RWPE2 (cell line): ENCODE measurements around the gene ZNF853.
A peak's percentile ranks its signal among the peaks of the same experiment; 100 is the strongest.

Experiments used
- ATAC-seq: fragments of 200-7000 bp; cut with Tn5 transposase; 3 replicates; pipeline ENCODE4 v1.9.1; 2021; ENCODE audit warnings: low read depth
- DNase-seq: peaks from one replicate; pipeline ENCODE4 v3.0.0-alpha.2; 2020; ENCODE audit warnings: low spot score
- H3K27ac ChIP-seq: fragments of 450-650 bp; 2 replicates; pipeline ENCODE4 v1.5.1; 2017; ENCODE audit warnings: mild to moderate bottlenecking; ENCODE audit not compliant: poor library complexity, severe bottlenecking
- H3K27me3 ChIP-seq: fragments of 250-450 bp; sonication (Bioruptor Pico); 2 replicates; pipeline ENCODE4 v1.5.1; 2021; ENCODE audit warnings: mild to moderate bottlenecking, moderate library complexity; ENCODE audit not compliant: insufficient read depth, poor library complexity, severe bottlenecking
- H3K36me3 ChIP-seq: fragments of 250-450 bp; sonication (Bioruptor Pico); 2 replicates; pipeline ENCODE4 v1.5.1; 2020; ENCODE audit warnings: low read depth, mild to moderate bottlenecking, moderate library complexity
- H3K4me1 ChIP-seq: fragments of 250-450 bp; sonication (Bioruptor Pico); 2 replicates; pipeline ENCODE4 v1.5.1; 2021; ENCODE audit warnings: mild to moderate bottlenecking, moderate library complexity; ENCODE audit not compliant: insufficient read depth, poor library complexity, severe bottlenecking
- H3K4me3 ChIP-seq: fragments of 250-450 bp; sonication (Bioruptor Pico); 2 replicates; pipeline ENCODE4 v1.5.1; 2021; ENCODE audit warnings: mild to moderate bottlenecking, moderate library complexity; ENCODE audit not compliant: severe bottlenecking
- H3K9me3 ChIP-seq: fragments of 250-450 bp; sonication (Bioruptor Pico); 2 replicates; pipeline ENCODE4 v1.5.1; 2021; ENCODE audit warnings: mild to moderate bottlenecking, moderate library complexity; ENCODE audit not compliant: severe bottlenecking
- TF ChIP-seq, protein P1 (sequence below): fragments of 450-650 bp; IDR thresholded peaks from one replicate; pipeline ENCODE4 v1.5.1; 2017; ENCODE audit warnings: mild to moderate bottlenecking, moderate library complexity; ENCODE audit not compliant: poor library complexity, severe bottlenecking

ZNF853 gene

GRCh38 chr7:6589829-6590644, 25.4 kb upstream of the ZNF853 start, which contains the start of gene INTS15:
TSS of gene INTS15 (plus strand) at chr7:6590021. CDS start at chr7:6590284, 263 bp downstream.
- no peaks in the 10 kb centered on the region for H3K27me3 ChIP-seq
- H3K4me1 ChIP-seq: no peaks in the 10 kb centered on the region
- H3K4me3 ChIP-seq: peak within 1 kb of the TSS; percentile 95
- H3K27ac ChIP-seq: peak within 1 kb of the TSS; percentile 47
- H3K36me3 ChIP-seq: peaks cover 74% of the 10 kb centered on the region
- TF ChIP-seq, protein P1, sequence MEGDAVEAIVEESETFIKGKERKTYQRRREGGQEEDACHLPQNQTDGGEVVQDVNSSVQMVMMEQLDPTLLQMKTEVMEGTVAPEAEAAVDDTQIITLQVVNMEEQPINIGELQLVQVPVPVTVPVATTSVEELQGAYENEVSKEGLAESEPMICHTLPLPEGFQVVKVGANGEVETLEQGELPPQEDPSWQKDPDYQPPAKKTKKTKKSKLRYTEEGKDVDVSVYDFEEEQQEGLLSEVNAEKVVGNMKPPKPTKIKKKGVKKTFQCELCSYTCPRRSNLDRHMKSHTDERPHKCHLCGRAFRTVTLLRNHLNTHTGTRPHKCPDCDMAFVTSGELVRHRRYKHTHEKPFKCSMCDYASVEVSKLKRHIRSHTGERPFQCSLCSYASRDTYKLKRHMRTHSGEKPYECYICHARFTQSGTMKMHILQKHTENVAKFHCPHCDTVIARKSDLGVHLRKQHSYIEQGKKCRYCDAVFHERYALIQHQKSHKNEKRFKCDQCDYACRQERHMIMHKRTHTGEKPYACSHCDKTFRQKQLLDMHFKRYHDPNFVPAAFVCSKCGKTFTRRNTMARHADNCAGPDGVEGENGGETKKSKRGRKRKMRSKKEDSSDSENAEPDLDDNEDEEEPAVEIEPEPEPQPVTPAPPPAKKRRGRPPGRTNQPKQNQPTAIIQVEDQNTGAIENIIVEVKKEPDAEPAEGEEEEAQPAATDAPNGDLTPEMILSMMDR: peak; percentile 94
- no peaks in the 10 kb centered on the region for H3K9me3 ChIP-seq
- ATAC-seq (peak; percentile 86), DNase-seq (no peak)

- TF ChIP-seq, protein P1: no peak
- Histone ChIP-seq H3K27me3 (no peaks in the 10 kb centered on the region), H3K27ac (peak overlapping the region; percentile 47), H3K9me3 (no peaks in the 10 kb centered on the region), H3K36me3 (peaks cover 74% of the 10 kb centered on the region), H3K4me1 (no peaks in the 10 kb centered on the region), H3K4me3 (peak overlapping the region; percentile 95)
- no peak for ATAC-seq
- DNase-seq: no peak
Observed at GRCh38 chr7:6590645-6591110, 24.7 kb upstream of the ZNF853 start.

- no peaks in the 10 kb centered on the region for H3K4me1 ChIP-seq
- ATAC-seq (no peak), DNase-seq (no peak)
- H3K9me3 ChIP-seq: no peaks in the 10 kb centered on the region
- H3K4me3 ChIP-seq: no peak overlapping the region
- no peaks in the 10 kb centered on the region for H3K27me3 ChIP-seq
- no peak overlapping the region for H3K27ac ChIP-seq
- TF ChIP-seq, protein P1: no peak
- H3K36me3 ChIP-seq: peaks cover 65% of the 10 kb centered on the region
Observed at GRCh38 chr7:6600093-6600492, 15.3 kb upstream of the ZNF853 start.

DNA sequence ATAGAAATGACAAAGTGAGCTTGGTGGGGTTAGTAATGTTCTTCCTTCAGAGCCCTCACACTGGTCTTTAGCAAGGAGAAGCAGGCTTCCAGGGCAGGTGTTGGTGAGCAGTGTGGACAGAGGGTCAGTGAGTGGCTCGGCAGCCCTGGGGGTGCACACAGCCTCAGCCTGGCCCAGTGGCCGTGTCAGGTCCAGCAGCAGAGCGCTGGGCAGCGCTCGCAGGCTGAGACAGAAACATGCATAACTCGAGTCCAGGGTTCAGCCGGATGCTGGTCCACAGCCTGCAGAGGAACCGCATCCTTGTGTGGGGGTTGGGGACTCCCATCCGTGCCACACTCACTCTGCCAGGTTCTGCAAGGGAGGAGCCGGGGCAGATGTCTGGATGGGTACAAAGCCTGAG, 11.0 kb upstream of the ZNF853 start:
- Histone ChIP-seq H3K4me3 (no peak overlapping the region), H3K4me1 (no peaks in the 10 kb centered on the region), H3K27ac (no peak overlapping the region), H3K9me3 (no peaks in the 10 kb centered on the region), H3K27me3 (no peaks in the 10 kb centered on the region), H3K36me3 (peaks cover 41% of the 10 kb centered on the region)
- DNase-seq: no peak
- no peak for ATAC-seq
- TF ChIP-seq, protein P1: no peak
